ENCODE measurements around the gene ENO4. TPM values are rescaled to one million over a fixed set of nuclear protein-coding genes. Genes with fewer than 3 reads are reported as not detected.

Gene ENO4
- total and polyA plus RNA-seq, 2 donors: 0.11 to 0.14 TPM

DNA sequence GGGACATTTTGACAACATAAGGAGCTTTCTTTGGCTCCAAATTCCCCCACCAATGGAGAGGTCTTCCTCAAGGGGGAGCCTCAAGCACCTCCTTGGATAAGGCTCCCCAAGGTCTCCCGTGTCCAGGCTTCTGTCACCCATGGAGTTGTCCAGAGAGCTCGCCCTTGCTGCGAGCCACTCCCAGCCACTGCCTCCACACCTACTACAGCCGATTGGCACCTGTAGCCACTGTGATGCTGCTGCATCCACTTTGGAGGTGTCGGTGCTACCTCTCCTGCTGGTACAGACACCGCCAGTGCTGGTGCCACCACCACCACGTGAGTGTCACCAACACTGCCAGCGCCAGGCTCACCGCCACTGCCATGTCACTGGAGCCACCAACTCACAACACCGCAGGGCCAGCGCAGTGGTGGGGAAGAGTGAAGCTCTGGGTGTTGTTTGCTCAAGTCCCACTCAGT lies 22.1 kb upstream of the ENO4 start:
- H3K9me3 ChIP-seq (ENCODE audit: control insufficient read depth in 2 of 2, insufficient read depth in 1 of 2, low read length in 1 of 2): no peaks in the 10 kb centered on the region
- 97% methylated on average over 11 of the region's 11 CpGs for WGBS
- no peak overlapping the region for H3K4me3 ChIP-seq (ENCODE audit: low read length in 2 of 2)
- DNase-seq (ENCODE audit: low read depth in 6 of 9, low spot score in 9 of 9): no peak
- peaks cover 0 to 4% of the 10 kb centered on the region in 2 donors for H3K4me1 ChIP-seq (ENCODE audit: control insufficient read depth in 2 of 2, insufficient read depth in 2 of 2, low read length in 2 of 2)
- no peaks in the 10 kb centered on the region for H3K36me3 ChIP-seq (ENCODE audit: control insufficient read depth in 2 of 2, insufficient read depth in 2 of 2, low read length in 1 of 2)
- no peak overlapping the region for H3K27ac ChIP-seq (ENCODE audit: low read depth in 1 of 2, low read length in 1 of 2)
- no peaks in the 10 kb centered on the region for H3K27me3 ChIP-seq (ENCODE audit: control insufficient read depth in 2 of 2, insufficient read depth in 1 of 2, low read length in 1 of 2)

DNA sequence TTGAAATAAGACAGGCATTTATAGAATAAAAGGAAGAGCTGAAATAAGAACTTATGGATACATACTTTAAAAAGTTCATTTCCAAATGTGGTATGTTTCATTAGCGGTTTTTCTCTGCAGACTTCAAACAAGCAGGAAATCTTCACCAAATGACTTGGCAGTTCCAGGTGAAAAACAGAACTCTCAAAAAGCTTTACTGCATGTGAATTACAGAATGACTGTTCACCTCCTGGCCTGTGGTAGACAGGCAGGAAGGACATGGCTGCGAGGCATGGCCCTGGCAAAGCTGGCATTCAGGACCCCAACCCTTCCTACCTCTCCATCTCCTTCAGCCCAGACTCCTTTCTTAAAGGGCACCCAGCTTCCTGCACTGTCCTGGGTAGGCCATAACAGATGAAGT lies 21.2 kb upstream of the ENO4 start:
- DNase-seq (ENCODE audit: low read depth in 6 of 9, low spot score in 9 of 9): no peak
- 11% methylated on average over 2 of the region's 2 CpGs for WGBS

DNA sequence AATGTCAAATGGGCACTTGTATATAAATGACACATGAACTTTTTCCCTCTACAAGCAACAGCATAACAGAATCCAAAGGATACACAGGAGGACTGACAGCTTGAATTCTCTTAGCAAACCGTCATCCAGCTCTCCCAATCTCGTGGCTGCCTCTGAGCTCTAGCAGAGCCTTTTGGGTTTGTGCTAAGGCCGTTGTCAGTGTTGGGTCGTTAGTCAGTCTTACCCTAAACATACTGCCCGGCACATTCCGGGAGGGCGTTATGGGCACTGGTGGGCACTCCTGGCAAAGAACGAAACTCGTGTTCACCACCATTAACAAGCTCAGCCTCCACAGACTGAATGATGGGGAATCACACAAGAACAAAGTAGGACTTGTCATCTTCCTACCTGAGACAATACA lies 19.6 kb upstream of the ENO4 start:
- Histone ChIP-seq H3K4me3 (ENCODE audit: low read length in 2 of 2) (no peak overlapping the region), H3K9me3 (ENCODE audit: control insufficient read depth in 2 of 2, insufficient read depth in 1 of 2, low read length in 1 of 2) (no peaks in the 10 kb centered on the region), H3K4me1 (ENCODE audit: control insufficient read depth in 2 of 2, insufficient read depth in 2 of 2, low read length in 2 of 2) (peaks cover 0 to 9% of the 10 kb centered on the region in 2 donors), H3K27me3 (ENCODE audit: control insufficient read depth in 2 of 2, insufficient read depth in 1 of 2, low read length in 1 of 2) (no peaks in the 10 kb centered on the region), H3K27ac (ENCODE audit: low read depth in 1 of 2, low read length in 1 of 2) (no peak overlapping the region), H3K36me3 (ENCODE audit: control insufficient read depth in 2 of 2, insufficient read depth in 2 of 2, low read length in 1 of 2) (no peaks in the 10 kb centered on the region)
- DNase-seq (ENCODE audit: low read depth in 6 of 9, low spot score in 9 of 9): no peak
- 96% methylated on average over 9 of the region's 9 CpGs for WGBS

More for the DNA sequence above, 21.2 kb upstream of the ENO4 start:
- Histone ChIP-seq H3K27ac (ENCODE audit: low read depth in 1 of 2, low read length in 1 of 2) (peak overlapping the region in 1 of 2 donors; percentile 28), H3K27me3 (ENCODE audit: control insufficient read depth in 2 of 2, insufficient read depth in 1 of 2, low read length in 1 of 2) (no peaks in the 10 kb centered on the region), H3K9me3 (ENCODE audit: control insufficient read depth in 2 of 2, insufficient read depth in 1 of 2, low read length in 1 of 2) (no peaks in the 10 kb centered on the region), H3K36me3 (ENCODE audit: control insufficient read depth in 2 of 2, insufficient read depth in 2 of 2, low read length in 1 of 2) (no peaks in the 10 kb centered on the region), H3K4me3 (ENCODE audit: low read length in 2 of 2) (no peak overlapping the region), H3K4me1 (ENCODE audit: control insufficient read depth in 2 of 2, insufficient read depth in 2 of 2, low read length in 2 of 2) (peaks cover 0 to 4% of the 10 kb centered on the region in 2 donors)

DNA sequence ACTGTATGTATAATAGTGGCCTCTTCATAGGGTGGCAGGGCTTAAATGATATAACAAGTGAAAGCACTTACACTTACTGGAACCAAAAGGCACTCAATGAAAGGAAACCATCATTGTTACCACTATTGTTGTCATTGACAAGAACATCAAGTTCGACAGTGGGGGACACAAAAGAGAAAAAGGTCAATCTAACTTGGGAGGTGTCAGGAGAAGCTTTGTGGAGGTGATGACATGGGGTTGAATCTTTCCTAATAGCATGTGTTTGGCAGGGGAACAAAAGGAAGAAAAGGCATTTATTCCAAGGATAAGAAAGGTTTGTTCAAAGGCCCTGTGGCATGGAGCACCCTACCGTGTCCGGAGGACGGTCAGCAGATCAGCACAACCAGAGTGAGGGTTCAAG lies 18.2 kb upstream of the ENO4 start:
- DNase-seq (ENCODE audit: low read depth in 6 of 9, low spot score in 9 of 9): no peak
- H3K27me3 ChIP-seq (ENCODE audit: control insufficient read depth in 2 of 2, insufficient read depth in 1 of 2, low read length in 1 of 2): peaks cover 0 to 1% of the 10 kb centered on the region in 2 donors
- H3K4me1 ChIP-seq (ENCODE audit: control insufficient read depth in 2 of 2, insufficient read depth in 2 of 2, low read length in 2 of 2): peaks cover 5 to 19% of the 10 kb centered on the region in 2 donors
- no peak overlapping the region for H3K27ac ChIP-seq (ENCODE audit: low read depth in 1 of 2, low read length in 1 of 2)
- H3K9me3 ChIP-seq (ENCODE audit: control insufficient read depth in 2 of 2, insufficient read depth in 1 of 2, low read length in 1 of 2): no peaks in the 10 kb centered on the region
- no peaks in the 10 kb centered on the region for H3K36me3 ChIP-seq (ENCODE audit: control insufficient read depth in 2 of 2, insufficient read depth in 2 of 2, low read length in 1 of 2)
- WGBS: 97% methylated on average over 4 of the region's 4 CpGs
- no peak overlapping the region for H3K4me3 ChIP-seq (ENCODE audit: low read length in 2 of 2)

DNA sequence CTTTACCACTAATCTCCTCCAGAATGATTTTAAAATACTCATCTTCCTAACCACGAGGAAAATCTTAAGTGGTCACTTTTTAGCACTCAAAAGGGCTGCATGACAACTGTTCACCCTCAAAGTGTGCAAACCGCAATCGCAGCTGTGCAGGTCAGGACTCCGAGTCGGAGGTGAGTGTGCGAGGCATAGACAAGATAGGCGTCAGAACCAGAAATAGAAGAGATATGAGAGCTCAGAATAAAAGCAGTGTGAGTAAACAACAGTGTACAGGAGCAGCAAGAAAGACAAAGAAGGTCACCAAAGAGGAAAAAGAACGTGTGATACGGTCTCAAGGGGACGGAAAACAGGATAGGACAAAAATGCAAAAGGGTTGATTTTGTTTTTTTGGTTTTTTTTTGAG lies 17.5 kb upstream of the ENO4 start:
- Histone ChIP-seq H3K4me1 (ENCODE audit: control insufficient read depth in 2 of 2, insufficient read depth in 2 of 2, low read length in 2 of 2) (peaks cover 5 to 20% of the 10 kb centered on the region in 2 donors), H3K9me3 (ENCODE audit: control insufficient read depth in 2 of 2, insufficient read depth in 1 of 2, low read length in 1 of 2) (no peaks in the 10 kb centered on the region), H3K27me3 (ENCODE audit: control insufficient read depth in 2 of 2, insufficient read depth in 1 of 2, low read length in 1 of 2) (peaks cover 0 to 2% of the 10 kb centered on the region in 2 donors), H3K4me3 (ENCODE audit: low read length in 2 of 2) (no peak overlapping the region), H3K27ac (ENCODE audit: low read depth in 1 of 2, low read length in 1 of 2) (no peak overlapping the region), H3K36me3 (ENCODE audit: control insufficient read depth in 2 of 2, insufficient read depth in 2 of 2, low read length in 1 of 2) (no peaks in the 10 kb centered on the region)
- WGBS: 95% methylated on average over 10 of the region's 10 CpGs
- no peak for DNase-seq (ENCODE audit: low read depth in 6 of 9, low spot score in 9 of 9)

DNA sequence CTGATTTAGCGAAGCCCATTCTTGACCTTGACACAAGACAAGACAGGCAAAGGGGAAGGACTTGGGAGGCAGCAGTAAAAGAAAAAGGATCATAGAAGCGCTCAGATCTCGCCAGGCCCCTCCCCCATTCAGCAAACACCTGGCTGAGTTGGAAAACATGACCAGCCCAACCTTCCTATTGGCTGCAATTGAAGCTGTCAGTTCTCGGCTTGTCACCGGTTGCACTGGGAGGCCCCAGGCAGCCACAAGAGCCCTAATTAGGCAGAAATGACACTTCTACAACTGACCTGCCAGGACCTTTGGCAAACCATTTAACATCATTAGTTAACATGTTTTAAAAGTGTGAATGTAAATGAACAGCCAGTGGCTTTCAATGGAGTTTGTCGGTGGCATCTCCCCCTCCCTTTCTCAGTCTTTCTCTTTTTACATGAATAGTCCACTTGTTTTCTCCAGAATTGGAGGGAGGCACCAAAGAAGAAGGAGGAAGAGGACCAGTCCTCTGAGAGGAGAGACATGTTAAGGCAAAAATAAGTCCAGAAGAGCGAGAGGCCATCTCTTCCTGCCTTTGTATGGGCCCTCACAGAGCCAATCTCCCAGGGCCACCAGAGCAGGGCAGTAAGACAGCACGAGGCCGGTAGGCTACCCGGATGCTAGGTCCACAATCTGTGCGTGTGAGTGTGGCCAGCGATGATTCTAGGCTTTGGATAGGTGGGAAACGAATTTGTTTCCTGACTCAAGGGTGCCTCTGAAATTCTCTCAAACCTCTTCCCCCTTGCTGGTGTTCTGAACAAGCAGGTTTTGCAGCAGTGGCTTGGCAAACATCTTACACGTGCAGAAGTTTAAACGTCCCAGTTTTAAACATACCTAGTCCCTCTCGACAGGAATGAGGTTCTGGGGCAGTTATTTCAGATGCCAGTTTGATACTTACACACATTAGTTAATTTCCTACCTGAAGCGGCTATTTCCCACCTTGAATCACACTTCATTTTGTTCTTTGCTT lies 15.0 kb upstream of the ENO4 start:
- WGBS: 85% methylated on average over 17 of the region's 17 CpGs
- H3K27ac ChIP-seq (ENCODE audit: low read depth in 1 of 2, low read length in 1 of 2): peak overlapping the region in 1 of 2 donors; percentile 83
- H3K9me3 ChIP-seq (ENCODE audit: control insufficient read depth in 2 of 2, insufficient read depth in 1 of 2, low read length in 1 of 2): no peaks in the 10 kb centered on the region
- peaks cover 5 to 21% of the 10 kb centered on the region in 2 donors for H3K4me1 ChIP-seq (ENCODE audit: control insufficient read depth in 2 of 2, insufficient read depth in 2 of 2, low read length in 2 of 2)
- DNase-seq (ENCODE audit: low read depth in 6 of 9, low spot score in 9 of 9): peak in 4 of 9 donors; percentile 32 to 66 (median 38)
- no peak overlapping the region for H3K4me3 ChIP-seq (ENCODE audit: low read length in 2 of 2)
- peaks cover 0 to 2% of the 10 kb centered on the region in 2 donors for H3K27me3 ChIP-seq (ENCODE audit: control insufficient read depth in 2 of 2, insufficient read depth in 1 of 2, low read length in 1 of 2)
- H3K36me3 ChIP-seq (ENCODE audit: control insufficient read depth in 2 of 2, insufficient read depth in 2 of 2, low read length in 1 of 2): no peaks in the 10 kb centered on the region

DNA sequence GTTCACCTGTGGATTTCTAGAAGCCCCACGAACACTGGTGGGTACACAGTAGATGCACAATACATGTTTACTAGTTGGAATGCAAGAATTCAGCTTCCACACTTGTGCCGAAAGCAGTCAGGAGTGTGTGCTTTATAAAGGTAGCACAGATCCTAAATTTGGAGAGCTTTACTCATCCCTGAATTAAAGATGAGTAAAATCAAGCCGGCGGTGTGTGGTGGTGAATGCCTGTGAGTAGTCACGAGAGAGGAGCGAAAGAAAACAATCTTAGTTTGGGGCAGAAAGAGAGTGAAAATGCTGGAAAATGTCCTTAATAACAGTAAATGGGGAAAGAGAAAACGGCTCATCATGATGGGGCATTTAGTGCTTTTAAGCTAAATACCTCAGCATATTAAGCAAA lies 13.6 kb upstream of the ENO4 start:
- no peak for DNase-seq (ENCODE audit: low read depth in 6 of 9, low spot score in 9 of 9)
- H3K36me3 ChIP-seq (ENCODE audit: control insufficient read depth in 2 of 2, insufficient read depth in 2 of 2, low read length in 1 of 2): no peaks in the 10 kb centered on the region
- no peaks in the 10 kb centered on the region for H3K9me3 ChIP-seq (ENCODE audit: control insufficient read depth in 2 of 2, insufficient read depth in 1 of 2, low read length in 1 of 2)
- H3K4me1 ChIP-seq (ENCODE audit: control insufficient read depth in 2 of 2, insufficient read depth in 2 of 2, low read length in 2 of 2): peaks cover 5 to 21% of the 10 kb centered on the region in 2 donors
- peak overlapping the region in 1 of 2 donors; percentile 83 for H3K27ac ChIP-seq (ENCODE audit: low read depth in 1 of 2, low read length in 1 of 2)
- H3K4me3 ChIP-seq (ENCODE audit: low read length in 2 of 2): no peak overlapping the region
- peaks cover 0 to 2% of the 10 kb centered on the region in 2 donors for H3K27me3 ChIP-seq (ENCODE audit: control insufficient read depth in 2 of 2, insufficient read depth in 1 of 2, low read length in 1 of 2)
- WGBS: 90% methylated on average over 7 of the region's 7 CpGs

DNA sequence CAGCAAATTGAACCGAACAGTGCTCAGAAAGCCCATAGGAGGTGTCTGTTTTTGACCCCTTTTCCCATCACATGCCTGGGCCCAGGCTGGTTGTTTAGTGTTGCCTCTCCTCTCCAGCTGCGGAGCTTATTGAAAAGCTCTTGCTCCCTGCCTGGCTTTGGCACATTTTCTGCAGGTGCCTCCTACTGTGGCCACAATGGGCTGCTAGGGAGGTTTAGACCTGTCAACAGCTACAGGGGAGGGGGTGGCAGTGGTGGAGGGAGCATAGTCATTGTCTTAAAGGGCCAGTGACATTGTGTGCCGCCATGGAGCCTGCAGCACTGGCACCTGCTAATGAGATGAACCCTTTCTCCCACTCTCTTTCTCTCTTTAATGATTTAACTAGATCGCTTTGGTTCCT lies 13.2 kb upstream of the ENO4 start:
- WGBS: 65% methylated on average over 4 of the region's 4 CpGs
- peak in 4 of 9 donors; percentile 28 to 74 (median 41) for DNase-seq (ENCODE audit: low read depth in 6 of 9, low spot score in 9 of 9)
- H3K9me3 ChIP-seq (ENCODE audit: control insufficient read depth in 2 of 2, insufficient read depth in 1 of 2, low read length in 1 of 2): no peaks in the 10 kb centered on the region
- no peak overlapping the region for H3K4me3 ChIP-seq (ENCODE audit: low read length in 2 of 2)
- H3K27ac ChIP-seq (ENCODE audit: low read depth in 1 of 2, low read length in 1 of 2): peak overlapping the region in 1 of 2 donors; percentile 83
- H3K27me3 ChIP-seq (ENCODE audit: control insufficient read depth in 2 of 2, insufficient read depth in 1 of 2, low read length in 1 of 2): peaks cover 0 to 2% of the 10 kb centered on the region in 2 donors
- no peaks in the 10 kb centered on the region for H3K36me3 ChIP-seq (ENCODE audit: control insufficient read depth in 2 of 2, insufficient read depth in 2 of 2, low read length in 1 of 2)
- peaks cover 5 to 21% of the 10 kb centered on the region in 2 donors for H3K4me1 ChIP-seq (ENCODE audit: control insufficient read depth in 2 of 2, insufficient read depth in 2 of 2, low read length in 2 of 2)

DNA sequence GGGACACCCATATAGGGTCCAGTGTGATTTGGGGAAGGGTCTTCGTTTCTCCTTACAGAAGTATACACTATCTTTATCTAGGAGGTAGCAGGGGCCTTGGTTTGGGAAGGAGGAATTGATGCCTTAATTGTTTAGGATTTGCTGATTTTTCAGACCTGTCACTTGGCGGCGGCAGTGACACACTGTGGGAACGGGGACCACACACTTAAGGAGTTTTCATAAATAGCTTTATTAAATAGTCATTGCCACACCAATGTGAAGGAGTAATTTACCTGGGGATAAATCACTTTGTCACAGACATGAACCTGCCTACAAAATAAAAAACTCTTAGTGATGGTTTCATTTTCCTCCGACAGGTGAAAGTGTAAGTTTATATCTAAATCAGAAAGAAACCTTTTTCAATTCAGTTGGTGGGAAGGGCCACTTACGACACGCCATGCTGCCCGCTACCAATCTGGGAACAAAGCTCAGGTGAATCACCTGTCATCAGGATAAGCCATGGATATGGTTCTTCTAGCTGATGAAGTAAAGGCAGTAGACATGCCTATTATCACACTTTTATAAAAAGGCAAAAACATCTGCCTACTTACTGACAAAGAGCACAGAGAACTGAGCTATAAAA lies 12.3 kb upstream of the ENO4 start:
- Histone ChIP-seq H3K27me3 (ENCODE audit: control insufficient read depth in 2 of 2, insufficient read depth in 1 of 2, low read length in 1 of 2) (peaks cover 0 to 2% of the 10 kb centered on the region in 2 donors), H3K4me1 (ENCODE audit: control insufficient read depth in 2 of 2, insufficient read depth in 2 of 2, low read length in 2 of 2) (peaks cover 5 to 21% of the 10 kb centered on the region in 2 donors), H3K36me3 (ENCODE audit: control insufficient read depth in 2 of 2, insufficient read depth in 2 of 2, low read length in 1 of 2) (no peaks in the 10 kb centered on the region), H3K9me3 (ENCODE audit: control insufficient read depth in 2 of 2, insufficient read depth in 1 of 2, low read length in 1 of 2) (no peaks in the 10 kb centered on the region), H3K4me3 (ENCODE audit: low read length in 2 of 2) (no peak overlapping the region), H3K27ac (ENCODE audit: low read depth in 1 of 2, low read length in 1 of 2) (no peak overlapping the region)
- 91% methylated on average over 8 of the region's 8 CpGs for WGBS
- no peak for DNase-seq (ENCODE audit: low read depth in 6 of 9, low spot score in 9 of 9)

Measured in thymus (tissue), 11 donors.